Measurements from ENCODE around the gene NRK. TPM values are rescaled to one million over a fixed set of nuclear protein-coding genes. Genes with fewer than 3 reads are reported as not detected.
"Not testable (repeated sequence)": the region's sequence is repeated elsewhere in the genome, so short reads cannot be mapped to it uniquely, and the experiment has no call there.

Gene NRK
- polyA plus RNA-seq, 6 donors from 2014 or later, result not detected

DNA sequence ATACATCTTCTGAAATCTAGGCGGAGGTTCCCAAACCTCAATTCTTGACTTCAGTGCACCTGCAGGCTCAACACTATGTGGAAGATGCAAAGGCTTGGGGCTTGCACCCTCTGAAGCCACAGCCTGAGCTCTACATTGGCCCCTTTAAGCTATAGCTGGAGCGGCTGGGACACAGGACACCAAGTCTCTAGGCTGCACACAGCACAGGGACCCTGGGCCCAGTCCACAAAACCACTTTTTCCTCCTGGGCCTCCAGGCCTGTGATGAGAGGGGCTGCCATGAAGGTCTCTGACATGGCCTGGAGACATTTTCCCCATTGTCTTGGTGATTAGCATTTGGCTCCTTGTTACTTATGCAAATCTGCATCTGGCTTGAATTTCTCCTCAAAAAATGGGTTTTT, 27.8 kb downstream of the NRK start:
- not testable (repeated sequence) for H3K27ac Mint-ChIP-seq; DNase-seq; H3K4me1 Mint-ChIP-seq; ATAC-seq (ENCODE audit: low read depth in 2 of 2); H3K27me3 Mint-ChIP-seq; H3K9me3 Mint-ChIP-seq; H3K4me3 Mint-ChIP-seq; H3K36me3 Mint-ChIP-seq

DNA sequence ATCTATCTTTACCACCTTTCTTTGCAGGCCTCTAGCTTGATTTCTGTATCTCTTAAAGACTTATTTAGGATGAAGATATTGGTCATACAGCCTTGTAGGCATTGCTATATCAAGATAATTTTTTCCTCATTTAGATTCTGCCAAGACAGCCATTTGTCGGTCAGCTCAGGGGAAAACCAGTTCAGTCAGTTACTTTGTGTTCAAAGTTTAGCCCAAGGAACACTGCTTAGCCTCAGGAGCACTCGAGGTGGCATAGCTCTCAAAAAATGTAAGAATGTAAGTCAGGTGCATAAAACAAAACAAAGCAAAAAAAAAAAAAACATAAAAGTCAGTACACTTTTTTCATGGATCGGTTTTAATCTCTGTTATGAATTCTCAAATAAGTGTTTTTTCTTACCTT, 43.4 kb downstream of the NRK start:
- no peaks in the 10 kb centered on the region for H3K4me1 Mint-ChIP-seq
- no peaks in the 10 kb centered on the region for H3K36me3 Mint-ChIP-seq
- ATAC-seq (ENCODE audit: low read depth in 2 of 2), result no peak

GRCh38 chrX:105869701-105870100, 47.4 kb downstream of the NRK start:
- no peak for DNase-seq
- no peak overlapping the region for H3K27ac Mint-ChIP-seq
- no peak overlapping the region for H3K4me3 Mint-ChIP-seq
- ATAC-seq (ENCODE audit: low read depth in 2 of 2), result no peak
- no peaks in the 10 kb centered on the region for H3K27me3 Mint-ChIP-seq
- H3K36me3 Mint-ChIP-seq, result no peaks in the 10 kb centered on the region
- no peaks in the 10 kb centered on the region for H3K9me3 Mint-ChIP-seq
- H3K4me1 Mint-ChIP-seq, result no peaks in the 10 kb centered on the region

More for the DNA sequence above, 43.4 kb downstream of the NRK start:
- DNase-seq, result no peak
- H3K9me3 Mint-ChIP-seq, result no peaks in the 10 kb centered on the region
- H3K4me3 Mint-ChIP-seq, result no peak overlapping the region
- no peak overlapping the region for H3K27ac Mint-ChIP-seq
- H3K27me3 Mint-ChIP-seq, result no peaks in the 10 kb centered on the region

GRCh38 chrX:105870445-105870844, 48.1 kb downstream of the NRK start:
- peak overlapping the region in 1 of 6 donors; percentile 38 for H3K27ac Mint-ChIP-seq
- H3K4me1 Mint-ChIP-seq, result no peaks in the 10 kb centered on the region
- no peaks in the 10 kb centered on the region for H3K27me3 Mint-ChIP-seq
- ATAC-seq (ENCODE audit: low read depth in 2 of 2) (no peak), DNase-seq (no peak)
- H3K36me3 Mint-ChIP-seq, result no peaks in the 10 kb centered on the region
- no peaks in the 10 kb centered on the region for H3K9me3 Mint-ChIP-seq
- no peak overlapping the region for H3K4me3 Mint-ChIP-seq

DNA sequence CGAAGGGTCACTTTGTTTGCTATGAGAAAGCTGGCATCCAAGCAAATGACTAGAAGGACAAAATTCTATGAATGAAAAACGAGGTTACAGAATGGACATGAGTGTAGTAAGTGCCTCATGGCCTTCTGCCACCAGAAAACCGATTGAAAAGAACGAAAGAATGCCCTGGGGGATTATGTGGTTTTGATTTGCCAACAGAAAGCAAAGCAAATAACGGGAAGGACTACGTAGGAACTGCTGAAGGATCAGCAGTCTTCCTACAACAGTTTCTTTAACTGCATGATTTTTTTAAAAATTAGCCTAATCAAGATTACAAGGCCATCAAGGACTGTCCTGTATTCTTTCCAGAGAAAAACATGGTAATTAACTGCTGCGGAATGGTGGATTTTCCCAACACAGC, 50.6 kb downstream of the NRK start:
- Mint-ChIP-seq H3K36me3 (no peaks in the 10 kb centered on the region), H3K9me3 (no peaks in the 10 kb centered on the region), H3K27me3 (no peaks in the 10 kb centered on the region), H3K4me3 (no peak overlapping the region), H3K4me1 (no peaks in the 10 kb centered on the region), H3K27ac (no peak overlapping the region)
- DNase-seq, result no peak
- no peak for ATAC-seq (ENCODE audit: low read depth in 2 of 2)

DNA sequence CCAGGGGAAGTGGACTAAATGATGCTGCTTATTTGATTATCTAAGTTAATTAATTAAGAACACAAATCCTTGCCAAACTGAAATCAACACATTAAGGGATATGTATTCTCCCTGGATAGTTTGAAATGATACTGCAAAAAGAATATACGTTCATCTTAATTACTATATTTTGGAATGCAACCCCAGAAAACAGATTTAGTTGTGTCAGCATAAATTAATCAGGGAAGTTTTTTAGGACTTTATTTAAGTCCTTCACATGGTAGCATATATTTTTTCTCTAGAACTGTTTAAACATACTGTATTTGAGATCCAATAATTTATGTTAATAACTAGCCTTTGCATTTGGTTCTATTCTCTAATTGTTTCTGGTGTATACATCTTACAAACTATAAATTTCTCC, 52.5 kb downstream of the NRK start:
- H3K9me3 Mint-ChIP-seq, result no peaks in the 10 kb centered on the region
- H3K4me1 Mint-ChIP-seq, result no peaks in the 10 kb centered on the region
- no peaks in the 10 kb centered on the region for H3K36me3 Mint-ChIP-seq
- DNase-seq, result no peak
- no peaks in the 10 kb centered on the region for H3K27me3 Mint-ChIP-seq
- H3K27ac Mint-ChIP-seq, result no peak overlapping the region
- ATAC-seq (ENCODE audit: low read depth in 2 of 2), result no peak
- H3K4me3 Mint-ChIP-seq, result no peak overlapping the region

GRCh38 chrX:105876658-105877057, 54.3 kb downstream of the NRK start:
- no peak overlapping the region for H3K27ac Mint-ChIP-seq
- ATAC-seq (ENCODE audit: low read depth in 2 of 2) (no peak), DNase-seq (no peak)
- no peaks in the 10 kb centered on the region for H3K4me1 Mint-ChIP-seq
- H3K27me3 Mint-ChIP-seq, result no peaks in the 10 kb centered on the region
- no peaks in the 10 kb centered on the region for H3K36me3 Mint-ChIP-seq
- H3K9me3 Mint-ChIP-seq, result no peaks in the 10 kb centered on the region
- no peak overlapping the region for H3K4me3 Mint-ChIP-seq

- H3K27ac Mint-ChIP-seq, result no peak overlapping the region
- no peak overlapping the region for H3K4me3 Mint-ChIP-seq
- DNase-seq (no peak), ATAC-seq (ENCODE audit: low read depth in 2 of 2) (no peak)
- H3K9me3 Mint-ChIP-seq, result no peaks in the 10 kb centered on the region
- no peaks in the 10 kb centered on the region for H3K4me1 Mint-ChIP-seq
- no peaks in the 10 kb centered on the region for H3K27me3 Mint-ChIP-seq
- no peaks in the 10 kb centered on the region for H3K36me3 Mint-ChIP-seq
Measured at GRCh38 chrX:105880491-105880890, 58.2 kb downstream of the NRK start.

GRCh38 chrX:105882581-105883275, 60.4 kb downstream of the NRK start:
- Mint-ChIP-seq H3K4me1 (no peaks in the 10 kb centered on the region), H3K9me3 (no peaks in the 10 kb centered on the region), H3K4me3 (no peak overlapping the region), H3K27ac (no peak overlapping the region), H3K27me3 (no peaks in the 10 kb centered on the region), H3K36me3 (no peaks in the 10 kb centered on the region)
- ATAC-seq (ENCODE audit: low read depth in 2 of 2), result no peak
- no peak for DNase-seq

DNA sequence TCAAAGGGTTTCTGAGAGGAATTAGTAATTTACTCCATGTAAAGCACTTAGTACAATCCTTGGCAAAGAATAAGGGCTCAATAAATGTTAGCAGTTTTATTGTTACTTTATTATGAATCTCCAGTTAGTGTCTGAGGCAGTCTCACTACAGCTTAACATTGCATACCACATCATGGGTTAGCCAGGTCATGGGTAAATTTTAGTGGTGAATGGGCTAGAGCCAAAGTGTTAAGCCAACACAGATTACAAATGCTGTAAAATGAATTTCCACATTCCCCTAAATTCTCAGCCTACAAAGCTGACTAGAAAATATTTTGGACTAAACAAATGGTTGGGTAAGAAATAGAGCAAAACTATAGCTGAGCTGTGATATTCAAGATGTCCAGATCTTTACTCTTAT, 72.4 kb downstream of the NRK start:
- Mint-ChIP-seq H3K27me3 (no peaks in the 10 kb centered on the region), H3K4me3 (no peak overlapping the region), H3K36me3 (no peaks in the 10 kb centered on the region), H3K9me3 (peaks cover 0 to 4% (median 0%) of the 10 kb centered on the region in 7 donors), H3K4me1 (no peaks in the 10 kb centered on the region), H3K27ac (no peak overlapping the region)
- no peak for DNase-seq
- ATAC-seq (ENCODE audit: low read depth in 2 of 2), result no peak

- DNase-seq (no peak), ATAC-seq (ENCODE audit: low read depth in 2 of 2) (no peak)
- no peak overlapping the region for H3K27ac Mint-ChIP-seq
- peaks cover 0 to 2% (median 0%) of the 10 kb centered on the region in 7 donors for H3K9me3 Mint-ChIP-seq
- no peaks in the 10 kb centered on the region for H3K27me3 Mint-ChIP-seq
- no peaks in the 10 kb centered on the region for H3K36me3 Mint-ChIP-seq
- H3K4me1 Mint-ChIP-seq, result no peaks in the 10 kb centered on the region
- H3K4me3 Mint-ChIP-seq, result no peak overlapping the region
Measured at GRCh38 chrX:105909576-105909975, 87.2 kb downstream of the NRK start.

- Mint-ChIP-seq H3K4me1 (no peaks in the 10 kb centered on the region), H3K36me3 (no peaks in the 10 kb centered on the region), H3K9me3 (peaks cover 0 to 2% (median 0%) of the 10 kb centered on the region in 7 donors), H3K4me3 (no peak overlapping the region), H3K27ac (no peak overlapping the region), H3K27me3 (no peaks in the 10 kb centered on the region)
- no peak for DNase-seq
- ATAC-seq (ENCODE audit: low read depth in 2 of 2), result no peak
Measured at GRCh38 chrX:105910563-105911105, 88.3 kb downstream of the NRK start.

DNA sequence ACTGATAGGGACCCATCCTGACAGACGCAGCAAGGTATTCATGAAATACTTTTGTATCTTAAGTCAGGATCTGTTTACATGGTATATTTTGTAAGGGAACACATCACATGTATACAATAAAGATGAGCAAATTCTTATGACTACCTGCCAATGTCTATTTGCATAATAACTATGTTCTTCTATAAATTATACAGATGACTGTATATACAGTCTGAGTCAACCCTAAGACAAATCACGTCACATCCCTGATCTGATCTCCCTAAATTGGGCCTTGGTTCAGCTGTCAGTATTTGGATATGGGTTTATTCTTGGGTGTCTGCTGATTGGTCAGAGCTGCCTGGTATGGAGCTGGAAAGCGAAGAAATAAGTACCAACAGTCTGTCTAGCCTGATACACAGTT, 122.9 kb downstream of the NRK start:
- Mint-ChIP-seq H3K4me3 (no peak overlapping the region), H3K27me3 (no peaks in the 10 kb centered on the region), H3K36me3 (no peaks in the 10 kb centered on the region), H3K4me1 (no peaks in the 10 kb centered on the region), H3K27ac (no peak overlapping the region), H3K9me3 (peaks cover 0 to 9% (median 2%) of the 10 kb centered on the region in 7 donors)
- no peak for ATAC-seq (ENCODE audit: low read depth in 2 of 2)
- DNase-seq, result no peak

DNA sequence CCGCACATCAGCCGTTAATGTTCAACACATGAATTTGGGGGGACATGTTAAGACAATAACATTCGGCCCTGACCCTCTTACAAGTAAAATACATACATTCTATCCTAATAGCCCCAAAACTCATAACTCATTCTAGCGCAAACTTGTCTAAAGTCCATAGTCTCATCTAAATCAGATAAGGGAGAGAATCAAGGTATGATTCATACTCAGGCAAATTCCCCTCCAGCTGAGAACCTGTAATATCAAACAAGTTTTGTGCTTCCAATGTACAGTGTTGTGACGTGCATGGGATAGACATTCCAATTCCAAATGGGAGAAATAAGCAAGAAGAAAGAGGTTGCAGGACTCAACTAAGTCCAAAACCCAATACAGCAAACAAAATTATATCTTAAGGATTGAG, 147.1 kb downstream of the NRK start:
- Mint-ChIP-seq H3K27ac (no peak overlapping the region), H3K9me3 (peaks cover 0 to 6% (median 4%) of the 10 kb centered on the region in 7 donors), H3K36me3 (no peaks in the 10 kb centered on the region), H3K27me3 (no peaks in the 10 kb centered on the region), H3K4me1 (no peaks in the 10 kb centered on the region), H3K4me3 (no peak overlapping the region)
- no peak for DNase-seq
- no peak for ATAC-seq (ENCODE audit: low read depth in 2 of 2)
